ENCODE results near the gene SKI. TPM values are rescaled to one million over a fixed set of nuclear protein-coding genes. Genes with fewer than 3 reads are reported as not detected.

Gene SKI
- total and polyA plus RNA-seq, 10 of the 15 experiments (the other 5 are each of a cell fraction or from before 2014, with no cell fraction given): 0.03 to 14.9 (median 0.96) TPM

GRCh38 chr1:2253036-2253796 lies 25.1 kb downstream of the SKI start:
- BruUV-seq (replicated peaks): no TSS peak
- CTCF ChIA-PET: no interaction called here
- no peak for ATAC-seq

More at GRCh38 chr1:2253036-2253796, 25.1 kb downstream of the SKI start:
- Histone ChIP-seq H3K4me1 (ENCODE audit: control insufficient read depth, insufficient read depth, low read length) (peaks cover 17% of the 10 kb centered on the region), H3K27me3 (replicated peaks in 1 of 2; ENCODE audit: control insufficient read depth in 2 of 2, insufficient read depth in 2 of 2, low read length in 1 of 2) (no peaks in the 10 kb centered on the region), H4K20me1 (ENCODE audit: control insufficient read depth, insufficient read depth) (no peaks in the 10 kb centered on the region; the same call in 1 of the 2 replicates), H2AFZ (ENCODE audit: control insufficient read depth, low read depth, low read length) (no peak overlapping the region), H3K27ac (ENCODE audit: control insufficient read depth, insufficient read depth) (no peak overlapping the region), H3K9me3 (replicated peaks; ENCODE audit: control insufficient read depth, insufficient read depth, low read length) (peaks cover 16% of the 10 kb centered on the region), H3K36me3 (ENCODE audit: control insufficient read depth in 2 of 2, insufficient read depth in 2 of 2, low read length in 1 of 2) (peaks cover 0 to 7% of the 10 kb centered on the region in 2 experiments; a peak in 2 of 4 replicates), H3K4me3 (no peak overlapping the region), H3K4me2 (ENCODE audit: control insufficient read depth, insufficient read depth) (no peak overlapping the region), H3K79me2 (ENCODE audit: control insufficient read depth, insufficient read depth, low read length) (peaks cover 7% of the 10 kb centered on the region), H3K9ac (ENCODE audit: control insufficient read depth, insufficient read depth, low read length) (no peak overlapping the region)
- SMC1A ChIA-PET (ENCODE audit: uncharacterized antibody, unreplicated experiment): interaction anchor here (1.2 kb wide), 1 partner anchor 47 kb away, joined by 4 read pairs; no protein-coding TSS in a partner anchor
- 92% methylated on average over 20 of the region's 20 CpGs for WGBS (ENCODE audit: insufficient coverage, insufficient replicate concordance, low lambda C conversion rate, missing lambda C conversion rate)
- TF ChIP-seq CBX5 (IDR thresholded peaks at IDR 0.05; ENCODE audit: low read depth) (no peak), ATF7 (IDR thresholded peaks at IDR 0.05; ENCODE audit: low read depth) (no peak), RFX5 (IDR thresholded peaks at IDR 0.05; ENCODE audit: low read depth, low read length) (no peak), JUND (IDR thresholded peaks at IDR 0.05; ENCODE audit: low read depth, low read length) (no peak), HDAC6 (IDR thresholded peaks at IDR 0.05; ENCODE audit: unreplicated experiment) (no peak), USF2 (IDR thresholded peaks at IDR 0.05; ENCODE audit: borderline replicate concordance, low read depth, low read length) (no peak), FOS (IDR thresholded peaks at IDR 0.05; ENCODE audit: borderline replicate concordance, extremely low read depth, insufficient read length) (no peak), SUZ12 (IDR thresholded peaks at IDR 0.05; ENCODE audit: unreplicated experiment) (no peak), ETV6 (conservative IDR thresholded peaks at IDR 0.05 in 1 of 2, IDR thresholded peaks at IDR 0.05 in 1 of 2; ENCODE audit: borderline replicate concordance in 1 of 2, low read depth in 1 of 2) (no peak), BACH1 (IDR thresholded peaks at IDR 0.05; ENCODE audit: borderline replicate concordance) (no peak), IRF4 (IDR thresholded peaks at IDR 0.05; ENCODE audit: low read depth, low read length) (no peak), RCOR1 (conservative IDR thresholded peaks at IDR 0.05; ENCODE audit: low read depth, low read length) (no peak), CHD1 (IDR thresholded peaks at IDR 0.05; ENCODE audit: low read depth, low read length) (no peak), ZZZ3 (IDR thresholded peaks at IDR 0.05; ENCODE audit: control insufficient read depth, insufficient read length, low read depth) (no peak), CHD2 (IDR thresholded peaks at IDR 0.05; ENCODE audit: borderline replicate concordance, low read depth, low read length) (no peak), MAX (IDR thresholded peaks at IDR 0.05; ENCODE audit: low read depth, low read length) (no peak), POU2F2 (IDR thresholded peaks at IDR 0.05; ENCODE audit: borderline replicate concordance, low read depth, low read length) (no peak), BHLHE40 (IDR thresholded peaks at IDR 0.05; ENCODE audit: borderline replicate concordance in 1 of 2, low read depth in 2 of 2, low read length in 1 of 2) (no peak), MYB (IDR thresholded peaks at IDR 0.05; ENCODE audit: borderline replicate concordance, low read depth, low read length) (no peak)
- RAD21 ChIA-PET (ENCODE audit: unreplicated experiment): no interaction called here
- intact Hi-C loops (cut with micrococcal nuclease; ENCODE audit: unreplicated experiment): no loop called here
- in situ Hi-C loops (cut with MboI): no loop called here
- POLR2A ChIA-PET: no interaction called here
- DNase-seq (ENCODE audit: low read depth, low spot score): no peak
- no peak for FAIRE-seq
